ENCODE measurements around the gene RPS19BP1. TPM values are rescaled to one million over a fixed set of nuclear protein-coding genes. Genes with fewer than 3 reads are reported as not detected.
A peak's percentile ranks its signal among the peaks of the same experiment; 100 is the strongest.

RPS19BP1 gene
- total and polyA plus RNA-seq, 8 donors = 36.9 to 684 (median 155) TPM

DNA sequence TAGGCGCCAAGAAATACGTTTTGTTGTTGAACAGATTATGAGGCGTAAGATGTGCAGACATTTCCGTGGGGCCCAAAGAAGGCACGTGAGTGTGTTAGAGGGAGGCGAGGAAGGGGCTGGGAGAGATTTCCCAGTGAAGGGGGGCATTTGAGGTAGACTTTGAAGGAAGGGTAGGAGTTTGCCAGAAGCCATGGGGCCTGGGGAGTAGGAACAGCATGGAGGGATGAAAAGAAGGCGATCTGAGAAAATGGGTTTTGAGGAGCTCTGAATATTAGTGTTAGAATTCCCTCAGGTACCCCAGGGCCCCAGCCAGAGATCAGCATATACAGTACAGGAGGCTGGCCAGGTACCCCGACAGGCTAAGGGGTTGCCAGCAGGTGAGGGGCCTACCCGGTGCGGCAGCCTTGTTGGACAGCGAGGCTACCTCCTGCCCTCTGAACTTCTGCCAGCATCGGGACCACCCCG, 30.9 kb downstream of the RPS19BP1 start:
- TF ChIP-seq EP300 (IDR thresholded peaks at IDR 0.05) = no peak
- peak overlapping the region; percentile 80 to 94 (median 90) for H3K27ac ChIP-seq
- H3K9me3 ChIP-seq = no peaks in the 10 kb centered on the region
- 19 to 40% (median 28%) methylated on average over 8 to 13 of the region's 13 CpGs for WGBS, 5 donors
- H3K36me3 ChIP-seq = peaks cover 22 to 31% (median 27%) of the 10 kb centered on the region in 4 donors
- intact Hi-C loops (cut with DNase I; ENCODE audit: low total_unique reads) = no loop called here
- DNase-seq = no peak
- H3K27me3 ChIP-seq = no peaks in the 10 kb centered on the region
- H3K4me1 ChIP-seq = peaks cover 35 to 70% (median 59%) of the 10 kb centered on the region in 4 donors
- H3K4me3 ChIP-seq = peak overlapping the region; percentile 71 to 99 (median 95)

DNA sequence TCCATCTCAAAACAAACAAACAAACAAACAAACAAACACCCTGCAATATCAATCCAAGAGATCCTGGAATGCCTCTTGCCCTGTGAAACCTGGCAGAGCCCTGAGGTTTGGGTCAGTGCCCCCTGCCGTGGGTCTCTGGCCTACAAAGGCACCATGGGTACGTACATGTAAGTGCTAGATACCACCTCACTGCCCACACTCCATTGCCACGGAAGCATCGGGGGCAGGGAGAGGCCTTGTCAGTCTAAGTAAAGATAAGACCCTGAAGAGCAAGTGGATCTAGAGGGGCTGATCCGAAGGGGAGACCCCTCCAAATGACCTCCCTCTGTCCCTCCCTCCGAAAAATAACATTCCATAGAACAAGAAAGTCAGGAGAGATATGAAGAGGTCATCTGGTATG, 32.4 kb downstream of the RPS19BP1 start:
- H3K36me3 ChIP-seq = peaks cover 10 to 15% (median 11%) of the 10 kb centered on the region in 4 donors
- no peaks in the 10 kb centered on the region for H3K9me3 ChIP-seq
- WGBS, 5 donors = 70 to 84% (median 73%) methylated on average over 6 of the region's 6 CpGs
- TF ChIP-seq, protein P1, sequence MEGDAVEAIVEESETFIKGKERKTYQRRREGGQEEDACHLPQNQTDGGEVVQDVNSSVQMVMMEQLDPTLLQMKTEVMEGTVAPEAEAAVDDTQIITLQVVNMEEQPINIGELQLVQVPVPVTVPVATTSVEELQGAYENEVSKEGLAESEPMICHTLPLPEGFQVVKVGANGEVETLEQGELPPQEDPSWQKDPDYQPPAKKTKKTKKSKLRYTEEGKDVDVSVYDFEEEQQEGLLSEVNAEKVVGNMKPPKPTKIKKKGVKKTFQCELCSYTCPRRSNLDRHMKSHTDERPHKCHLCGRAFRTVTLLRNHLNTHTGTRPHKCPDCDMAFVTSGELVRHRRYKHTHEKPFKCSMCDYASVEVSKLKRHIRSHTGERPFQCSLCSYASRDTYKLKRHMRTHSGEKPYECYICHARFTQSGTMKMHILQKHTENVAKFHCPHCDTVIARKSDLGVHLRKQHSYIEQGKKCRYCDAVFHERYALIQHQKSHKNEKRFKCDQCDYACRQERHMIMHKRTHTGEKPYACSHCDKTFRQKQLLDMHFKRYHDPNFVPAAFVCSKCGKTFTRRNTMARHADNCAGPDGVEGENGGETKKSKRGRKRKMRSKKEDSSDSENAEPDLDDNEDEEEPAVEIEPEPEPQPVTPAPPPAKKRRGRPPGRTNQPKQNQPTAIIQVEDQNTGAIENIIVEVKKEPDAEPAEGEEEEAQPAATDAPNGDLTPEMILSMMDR (IDR thresholded peaks at IDR 0.05) = no peak
- TF ChIP-seq POLR2AphosphoS5 (IDR thresholded peaks at IDR 0.05) (no peak), POLR2A (IDR thresholded peaks at IDR 0.05) (no peak), EP300 (IDR thresholded peaks at IDR 0.05) (no peak)
- DNase-seq = no peak
- intact Hi-C loops (cut with DNase I; ENCODE audit: low total_unique reads) = no loop called here
- H3K27ac ChIP-seq = peak overlapping the region in 2 of 5 donors; percentile 90 to 91
- no peak overlapping the region for H3K4me3 ChIP-seq
- peaks cover 41 to 66% (median 56%) of the 10 kb centered on the region in 4 donors for H3K4me1 ChIP-seq
- H3K27me3 ChIP-seq = no peaks in the 10 kb centered on the region

DNA sequence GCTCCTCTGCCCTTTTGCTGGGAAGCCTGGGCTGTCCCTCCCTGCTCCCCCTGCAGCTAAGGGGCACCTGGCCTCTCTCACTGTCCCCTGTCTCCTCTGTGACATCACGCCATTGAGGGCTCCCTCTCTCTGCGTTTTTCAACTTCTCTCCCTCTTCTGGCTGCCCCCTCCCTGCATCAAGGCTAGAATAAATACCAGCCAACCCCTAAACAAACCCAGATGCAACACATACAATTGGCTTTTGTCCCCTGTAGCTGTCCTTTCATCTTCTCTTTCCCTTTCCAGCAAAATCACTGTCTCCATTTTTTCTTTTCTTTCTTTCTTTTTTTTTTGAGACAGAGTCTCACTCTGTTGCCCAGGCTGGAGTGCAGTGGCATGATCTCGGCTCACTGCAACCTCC, 33.7 kb downstream of the RPS19BP1 start:
- Histone ChIP-seq H3K27me3 (no peaks in the 10 kb centered on the region), H3K27ac (peak overlapping the region in 2 of 5 donors; percentile 37 to 50), H3K9me3 (no peaks in the 10 kb centered on the region), H3K36me3 (peaks cover 0 to 2% (median 0%) of the 10 kb centered on the region in 4 donors), H3K4me3 (no peak overlapping the region), H3K4me1 (peaks cover 38 to 62% (median 46%) of the 10 kb centered on the region in 4 donors)
- WGBS, 5 donors = 35 to 54% (median 48%) methylated on average over 3 of the region's 3 CpGs
- intact Hi-C loops (cut with DNase I; ENCODE audit: low total_unique reads) = no loop called here
- DNase-seq = no peak
- no peak for TF ChIP-seq POLR2A (IDR thresholded peaks at IDR 0.05)
- TF ChIP-seq EP300 (IDR thresholded peaks at IDR 0.05) = no peak
- no peak for TF ChIP-seq POLR2AphosphoS5 (IDR thresholded peaks at IDR 0.05)
- TF ChIP-seq, protein P1 (IDR thresholded peaks at IDR 0.05) = no peak

DNA sequence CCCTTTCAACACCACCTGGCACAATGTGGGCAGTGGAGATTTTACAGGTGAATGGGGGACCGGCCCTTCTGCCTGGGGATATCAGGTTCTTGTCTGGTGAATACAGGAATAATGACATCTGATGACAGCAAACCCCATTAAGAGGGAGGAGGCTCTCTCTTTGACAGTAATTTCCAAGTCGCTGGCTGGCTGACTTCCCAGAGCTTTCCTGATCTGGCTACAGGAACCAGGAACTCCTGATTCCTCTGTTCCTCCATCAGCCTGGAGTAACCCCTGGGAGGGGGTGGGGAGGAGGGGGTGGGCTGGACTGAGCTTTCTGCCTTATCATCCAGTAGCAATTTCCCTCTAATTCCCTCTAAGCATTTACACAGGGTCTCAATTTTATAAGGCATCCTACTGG, 34.2 kb downstream of the RPS19BP1 start:
- intact Hi-C loops (cut with DNase I; ENCODE audit: low total_unique reads) = no loop called here
- Histone ChIP-seq H3K27me3 (no peaks in the 10 kb centered on the region), H3K9me3 (no peaks in the 10 kb centered on the region), H3K27ac (peak overlapping the region in 3 of 5 donors; percentile 18 to 50 (median 37)), H3K4me1 (peaks cover 34 to 58% (median 42%) of the 10 kb centered on the region in 4 donors), H3K36me3 (no peaks in the 10 kb centered on the region), H3K4me3 (no peak overlapping the region)
- TF ChIP-seq, protein P1 (IDR thresholded peaks at IDR 0.05) = no peak
- no peak for TF ChIP-seq EP300 (IDR thresholded peaks at IDR 0.05)
- 15 to 33% (median 29%) methylated on average over 2 of the region's 2 CpGs for WGBS, 5 donors
- DNase-seq = peak in 1 of 2 donors; percentile 47

DNA sequence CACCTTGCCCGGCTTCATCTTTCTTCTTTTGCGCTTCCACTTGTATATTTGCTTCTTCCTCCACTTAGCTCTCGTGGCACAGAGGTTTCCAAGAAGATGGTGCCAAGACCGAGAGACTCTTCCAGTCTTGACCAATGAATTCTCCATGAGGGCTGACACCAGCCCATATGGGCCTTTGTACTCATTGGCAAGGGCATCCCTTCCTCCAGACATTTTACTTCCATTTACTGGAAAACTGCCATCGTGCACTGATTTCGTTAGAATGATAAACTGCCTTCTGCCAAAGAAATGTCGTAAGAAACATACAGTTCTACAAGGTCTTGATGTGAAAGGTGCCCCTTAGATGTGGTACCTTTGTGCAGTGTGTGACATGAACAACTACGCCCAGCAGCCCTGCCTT, 35.1 kb downstream of the RPS19BP1 start:
- Histone ChIP-seq H3K9me3 (no peaks in the 10 kb centered on the region), H3K4me3 (no peak overlapping the region), H3K27me3 (no peaks in the 10 kb centered on the region), H3K36me3 (no peaks in the 10 kb centered on the region), H3K4me1 (peaks cover 27 to 50% (median 35%) of the 10 kb centered on the region in 4 donors), H3K27ac (no peak overlapping the region)
- TF ChIP-seq POLR2A (IDR thresholded peaks at IDR 0.05) = no peak
- no peak for TF ChIP-seq POLR2AphosphoS5 (IDR thresholded peaks at IDR 0.05)
- TF ChIP-seq, protein P1 (IDR thresholded peaks at IDR 0.05) = no peak
- no peak for TF ChIP-seq EP300 (IDR thresholded peaks at IDR 0.05)
- WGBS, 5 donors = 73 to 86% (median 78%) methylated on average over 8 of the region's 8 CpGs
- no peak for DNase-seq
- intact Hi-C loops (cut with DNase I; ENCODE audit: low total_unique reads) = no loop called here
